HepG2 (cell line): ENCODE results near the gene ACSBG1.

ENCODE experiments used
- CAMTA2 ChIP-seq: sonication (generic); formaldehyde crosslinking; IDR thresholded peaks from 2 replicates; pipeline ENCODE4 v1.4.0; 2020; ENCODE audit warnings: mild to moderate bottlenecking, missing genetic modification reagents, borderline replicate concordance
- CEBPB ChIP-seq: IDR thresholded peaks from 2 replicates; pipeline ENCODE4 v1.6.1; 2011; ENCODE audit warnings: low read depth, low read length, improper control_type of control experiment, borderline replicate concordance
- EZH2 ChIP-seq: conservative IDR thresholded peaks from 2 replicates; pipeline ENCODE4 v1.6.1; 2012; ENCODE audit warnings: mild to moderate bottlenecking, low read depth, low read length, moderate library complexity
- FOXA3 ChIP-seq: IDR thresholded peaks from 2 replicates; pipeline ENCODE4 v1.6.1; 2016; ENCODE audit warnings: missing genetic modification reagents, missing compliant biosample characterization
- GPN1 ChIP-seq: sonication (generic); formaldehyde crosslinking; IDR thresholded peaks from 2 replicates; pipeline ENCODE4 v1.5.1; 2020; ENCODE audit warnings: missing genetic modification reagents, borderline replicate concordance
- HCFC1 ChIP-seq: fragments of 150-350 bp; IDR thresholded peaks from 2 replicates; pipeline ENCODE4 v1.6.1; 2014; ENCODE audit warnings: low read depth, low read length
- KLF16 ChIP-seq, 2 experiments: sonication (generic) in 1 of 2; formaldehyde crosslinking in 1 of 2; IDR thresholded peaks; 2 replicates each; pipeline versions ENCODE4 v1.6.1 to v1.8.0; 2016 to 2023; ENCODE audit warnings: missing genetic modification reagents in 2 of 2, missing compliant biosample characterization in 1 of 2
- RXRA ChIP-seq: sonication (generic); formaldehyde crosslinking; IDR thresholded peaks from 2 replicates; pipeline ENCODE4 v1.5.1; 2020; ENCODE audit warnings: missing genetic modification reagents
- ZNF460 ChIP-seq: sonication (generic); formaldehyde crosslinking; IDR thresholded peaks from 2 replicates; pipeline ENCODE4 v1.5.1; 2020; ENCODE audit warnings: missing genetic modification reagents, mild to moderate bottlenecking, borderline replicate concordance
- TF ChIP-seq, protein P1 (sequence below): sonication (generic); formaldehyde crosslinking; IDR thresholded peaks from 2 replicates; pipeline ENCODE4 v1.9.0; 2022; ENCODE audit warnings: missing genetic modification reagents, mild to moderate bottlenecking, borderline replicate concordance
- TF ChIP-seq, protein P2 (sequence below): sonication (generic); formaldehyde crosslinking; IDR thresholded peaks from 2 replicates; pipeline ENCODE4 v1.5.0; 2020; ENCODE audit warnings: mild to moderate bottlenecking, missing genetic modification reagents, moderate library complexity
- TF ChIP-seq, protein P3 (sequence below): sonication (generic); formaldehyde crosslinking; IDR thresholded peaks from 2 replicates; pipeline ENCODE4 v1.4.0; 2020; ENCODE audit warnings: missing genetic modification reagents

- TF ChIP-seq HCFC1 (no peak), EZH2 (no peak), GPN1 (no peak), FOXA3 (no peak), RXRA (CRISPR knock-in tag) (no peak), ZNF460 (CRISPR knock-in tag) (no peak), CEBPB (no peak), CAMTA2 (CRISPR knock-in tag) (no peak), KLF16 (CRISPR knock-in tag; IDR thresholded peaks at IDR 0.05) (no peak)
- TF ChIP-seq, protein P1, sequence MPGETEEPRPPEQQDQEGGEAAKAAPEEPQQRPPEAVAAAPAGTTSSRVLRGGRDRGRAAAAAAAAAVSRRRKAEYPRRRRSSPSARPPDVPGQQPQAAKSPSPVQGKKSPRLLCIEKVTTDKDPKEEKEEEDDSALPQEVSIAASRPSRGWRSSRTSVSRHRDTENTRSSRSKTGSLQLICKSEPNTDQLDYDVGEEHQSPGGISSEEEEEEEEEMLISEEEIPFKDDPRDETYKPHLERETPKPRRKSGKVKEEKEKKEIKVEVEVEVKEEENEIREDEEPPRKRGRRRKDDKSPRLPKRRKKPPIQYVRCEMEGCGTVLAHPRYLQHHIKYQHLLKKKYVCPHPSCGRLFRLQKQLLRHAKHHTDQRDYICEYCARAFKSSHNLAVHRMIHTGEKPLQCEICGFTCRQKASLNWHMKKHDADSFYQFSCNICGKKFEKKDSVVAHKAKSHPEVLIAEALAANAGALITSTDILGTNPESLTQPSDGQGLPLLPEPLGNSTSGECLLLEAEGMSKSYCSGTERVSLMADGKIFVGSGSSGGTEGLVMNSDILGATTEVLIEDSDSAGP (CRISPR knock-in tag): no peak
- TF ChIP-seq, protein P2, sequence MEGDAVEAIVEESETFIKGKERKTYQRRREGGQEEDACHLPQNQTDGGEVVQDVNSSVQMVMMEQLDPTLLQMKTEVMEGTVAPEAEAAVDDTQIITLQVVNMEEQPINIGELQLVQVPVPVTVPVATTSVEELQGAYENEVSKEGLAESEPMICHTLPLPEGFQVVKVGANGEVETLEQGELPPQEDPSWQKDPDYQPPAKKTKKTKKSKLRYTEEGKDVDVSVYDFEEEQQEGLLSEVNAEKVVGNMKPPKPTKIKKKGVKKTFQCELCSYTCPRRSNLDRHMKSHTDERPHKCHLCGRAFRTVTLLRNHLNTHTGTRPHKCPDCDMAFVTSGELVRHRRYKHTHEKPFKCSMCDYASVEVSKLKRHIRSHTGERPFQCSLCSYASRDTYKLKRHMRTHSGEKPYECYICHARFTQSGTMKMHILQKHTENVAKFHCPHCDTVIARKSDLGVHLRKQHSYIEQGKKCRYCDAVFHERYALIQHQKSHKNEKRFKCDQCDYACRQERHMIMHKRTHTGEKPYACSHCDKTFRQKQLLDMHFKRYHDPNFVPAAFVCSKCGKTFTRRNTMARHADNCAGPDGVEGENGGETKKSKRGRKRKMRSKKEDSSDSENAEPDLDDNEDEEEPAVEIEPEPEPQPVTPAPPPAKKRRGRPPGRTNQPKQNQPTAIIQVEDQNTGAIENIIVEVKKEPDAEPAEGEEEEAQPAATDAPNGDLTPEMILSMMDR (CRISPR knock-in tag): no peak
- TF ChIP-seq, protein P3, sequence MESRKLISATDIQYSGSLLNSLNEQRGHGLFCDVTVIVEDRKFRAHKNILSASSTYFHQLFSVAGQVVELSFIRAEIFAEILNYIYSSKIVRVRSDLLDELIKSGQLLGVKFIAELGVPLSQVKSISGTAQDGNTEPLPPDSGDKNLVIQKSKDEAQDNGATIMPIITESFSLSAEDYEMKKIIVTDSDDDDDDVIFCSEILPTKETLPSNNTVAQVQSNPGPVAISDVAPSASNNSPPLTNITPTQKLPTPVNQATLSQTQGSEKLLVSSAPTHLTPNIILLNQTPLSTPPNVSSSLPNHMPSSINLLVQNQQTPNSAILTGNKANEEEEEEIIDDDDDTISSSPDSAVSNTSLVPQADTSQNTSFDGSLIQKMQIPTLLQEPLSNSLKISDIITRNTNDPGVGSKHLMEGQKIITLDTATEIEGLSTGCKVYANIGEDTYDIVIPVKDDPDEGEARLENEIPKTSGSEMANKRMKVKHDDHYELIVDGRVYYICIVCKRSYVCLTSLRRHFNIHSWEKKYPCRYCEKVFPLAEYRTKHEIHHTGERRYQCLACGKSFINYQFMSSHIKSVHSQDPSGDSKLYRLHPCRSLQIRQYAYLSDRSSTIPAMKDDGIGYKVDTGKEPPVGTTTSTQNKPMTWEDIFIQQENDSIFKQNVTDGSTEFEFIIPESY (CRISPR knock-in tag): no peak
Observed at GRCh38 chr15:78210349-78210717, 24.0 kb downstream of the ACSBG1 start.
